ENCODE measurements around the gene SLC25A4. TPM values are rescaled to one million over a fixed set of nuclear protein-coding genes. Genes with fewer than 3 reads are reported as not detected.

SLC25A4 gene
- total RNA-seq, 2 experiments from 2014 or later = 29.6 to 38.2 TPM

DNA sequence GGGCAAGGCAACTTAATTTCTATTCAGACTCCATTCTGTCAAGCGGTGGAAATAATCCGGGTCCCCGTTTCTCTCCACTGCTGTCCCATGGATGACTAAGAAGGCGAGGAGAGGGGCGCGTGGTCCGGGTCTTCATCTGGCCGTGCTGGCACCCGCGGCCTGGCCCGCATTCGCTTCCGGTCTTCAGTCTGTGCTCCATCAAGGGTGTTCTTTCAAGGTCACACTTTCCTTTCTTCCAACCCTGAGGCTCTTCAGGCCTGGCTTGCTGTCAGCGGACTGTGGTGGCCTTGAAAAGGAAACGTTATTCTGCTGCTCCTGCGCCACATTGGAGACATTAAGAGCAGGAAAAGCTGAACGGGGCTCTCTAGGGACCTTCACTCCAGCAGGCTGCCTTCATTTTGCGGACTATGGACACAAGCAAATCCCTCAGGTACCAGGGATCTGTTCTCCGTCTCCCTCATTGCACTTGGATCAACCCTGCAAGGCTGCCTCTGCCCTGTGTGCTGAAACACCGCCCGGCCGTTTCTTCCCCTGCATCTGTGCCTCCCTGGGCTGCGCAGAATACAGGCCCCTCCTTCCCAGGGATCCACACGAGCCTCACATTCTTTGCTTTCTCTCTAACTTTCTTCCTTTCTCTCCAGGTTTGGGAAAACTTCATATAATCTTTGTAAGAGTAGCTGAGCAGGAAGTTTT is 5.7 kb upstream of the SLC25A4 start:
- no peaks in the 10 kb centered on the region for H3K9me2 ChIP-seq (ENCODE audit: insufficient read depth, low read length)
- POLR2A ChIA-PET = interaction anchor here (0.7 to 1.3 kb wide), 2 partner anchors 18 to 258 kb away, joined by 4 read pairs; partner anchors contain the start of gene LRP2BP
- no TSS peak for BruUV-seq (replicated peaks)
- TF ChIP-seq, protein P1, sequence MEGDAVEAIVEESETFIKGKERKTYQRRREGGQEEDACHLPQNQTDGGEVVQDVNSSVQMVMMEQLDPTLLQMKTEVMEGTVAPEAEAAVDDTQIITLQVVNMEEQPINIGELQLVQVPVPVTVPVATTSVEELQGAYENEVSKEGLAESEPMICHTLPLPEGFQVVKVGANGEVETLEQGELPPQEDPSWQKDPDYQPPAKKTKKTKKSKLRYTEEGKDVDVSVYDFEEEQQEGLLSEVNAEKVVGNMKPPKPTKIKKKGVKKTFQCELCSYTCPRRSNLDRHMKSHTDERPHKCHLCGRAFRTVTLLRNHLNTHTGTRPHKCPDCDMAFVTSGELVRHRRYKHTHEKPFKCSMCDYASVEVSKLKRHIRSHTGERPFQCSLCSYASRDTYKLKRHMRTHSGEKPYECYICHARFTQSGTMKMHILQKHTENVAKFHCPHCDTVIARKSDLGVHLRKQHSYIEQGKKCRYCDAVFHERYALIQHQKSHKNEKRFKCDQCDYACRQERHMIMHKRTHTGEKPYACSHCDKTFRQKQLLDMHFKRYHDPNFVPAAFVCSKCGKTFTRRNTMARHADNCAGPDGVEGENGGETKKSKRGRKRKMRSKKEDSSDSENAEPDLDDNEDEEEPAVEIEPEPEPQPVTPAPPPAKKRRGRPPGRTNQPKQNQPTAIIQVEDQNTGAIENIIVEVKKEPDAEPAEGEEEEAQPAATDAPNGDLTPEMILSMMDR (conservative IDR thresholded peaks at IDR 0.05; ENCODE audit: low read length) = no peak
- no peak for TF ChIP-seq EZH2phosphoT487 (IDR thresholded peaks at IDR 0.05; ENCODE audit: borderline replicate concordance, low read depth, low read length)
- H3K4me2 ChIP-seq (ENCODE audit: low read length) = no peak overlapping the region
- peaks cover 3% of the 10 kb centered on the region for H3K4me1 ChIP-seq (ENCODE audit: insufficient read depth, low read length, poor library complexity, severe bottlenecking)
- no peaks in the 10 kb centered on the region for H3K9me3 ChIP-seq (ENCODE audit: low read length)
- H4K20me1 ChIP-seq (ENCODE audit: insufficient read depth, low read length) = no peaks in the 10 kb centered on the region
- CTCF ChIA-PET (ENCODE audit: unreplicated experiment) = no interaction called here
- H3K79me2 ChIP-seq (ENCODE audit: insufficient read depth, low read depth, low read length) = no peaks in the 10 kb centered on the region
- no peak for DNase-seq (ENCODE audit: low spot score)
- no peak overlapping the region for H3K27ac ChIP-seq (ENCODE audit: low read depth, low read length, poor library complexity, severe bottlenecking)
- no peak overlapping the region for H2AFZ ChIP-seq (ENCODE audit: low read length)
- H3K4me3 ChIP-seq (ENCODE audit: low read depth, low read length, poor library complexity, severe bottlenecking) = no peak overlapping the region
- H3K36me3 ChIP-seq (ENCODE audit: insufficient read depth, low read length) = no peaks in the 10 kb centered on the region
- intact Hi-C loops (cut with micrococcal nuclease; ENCODE audit: unreplicated experiment) = no loop called here

DNA sequence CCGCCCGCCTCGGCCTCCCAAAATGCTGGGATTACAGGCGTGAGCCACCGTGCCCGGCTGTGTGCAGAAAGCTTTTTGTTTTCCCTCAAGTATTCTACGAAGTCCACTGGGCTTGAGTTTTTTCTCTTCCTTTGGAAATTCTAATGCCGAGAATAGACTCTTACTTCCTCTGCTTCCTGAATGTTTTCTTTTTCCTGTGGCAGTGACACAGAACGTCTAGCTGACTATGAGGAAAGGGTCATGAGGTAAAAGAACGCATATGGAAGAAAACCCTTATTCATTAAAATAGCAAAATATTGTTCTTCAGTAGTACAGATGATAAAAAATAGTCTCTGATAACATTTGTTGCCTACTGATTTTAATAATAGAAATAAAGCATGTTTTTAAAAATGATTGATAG is 4.9 kb upstream of the SLC25A4 start:
- Histone ChIP-seq H3K4me2 (ENCODE audit: low read length) (no peak overlapping the region), H2AFZ (ENCODE audit: low read length) (no peak overlapping the region), H3K9me3 (ENCODE audit: low read length) (no peaks in the 10 kb centered on the region), H3K4me3 (ENCODE audit: low read depth, low read length, poor library complexity, severe bottlenecking) (no peak overlapping the region), H3K79me2 (ENCODE audit: insufficient read depth, low read depth, low read length) (no peaks in the 10 kb centered on the region), H3K9me2 (ENCODE audit: insufficient read depth, low read length) (no peaks in the 10 kb centered on the region), H3K27ac (ENCODE audit: low read depth, low read length, poor library complexity, severe bottlenecking) (no peak overlapping the region), H3K4me1 (ENCODE audit: insufficient read depth, low read length, poor library complexity, severe bottlenecking) (peaks cover 7% of the 10 kb centered on the region), H3K36me3 (ENCODE audit: insufficient read depth, low read length) (no peaks in the 10 kb centered on the region), H4K20me1 (ENCODE audit: insufficient read depth, low read length) (no peaks in the 10 kb centered on the region)
- intact Hi-C loops (cut with micrococcal nuclease; ENCODE audit: unreplicated experiment) = no loop called here
- no peak for TF ChIP-seq EZH2phosphoT487 (IDR thresholded peaks at IDR 0.05; ENCODE audit: borderline replicate concordance, low read depth, low read length)
- TF ChIP-seq, protein P1 (conservative IDR thresholded peaks at IDR 0.05; ENCODE audit: low read length) = no peak
- no TSS peak for BruUV-seq (replicated peaks)
- no peak for DNase-seq (ENCODE audit: low spot score)
- CTCF ChIA-PET (ENCODE audit: unreplicated experiment) = no interaction called here
- POLR2A ChIA-PET = interaction anchor here (0.6 kb wide), 1 partner anchor 450 kb away, joined by 3 read pairs; no protein-coding TSS in a partner anchor

DNA sequence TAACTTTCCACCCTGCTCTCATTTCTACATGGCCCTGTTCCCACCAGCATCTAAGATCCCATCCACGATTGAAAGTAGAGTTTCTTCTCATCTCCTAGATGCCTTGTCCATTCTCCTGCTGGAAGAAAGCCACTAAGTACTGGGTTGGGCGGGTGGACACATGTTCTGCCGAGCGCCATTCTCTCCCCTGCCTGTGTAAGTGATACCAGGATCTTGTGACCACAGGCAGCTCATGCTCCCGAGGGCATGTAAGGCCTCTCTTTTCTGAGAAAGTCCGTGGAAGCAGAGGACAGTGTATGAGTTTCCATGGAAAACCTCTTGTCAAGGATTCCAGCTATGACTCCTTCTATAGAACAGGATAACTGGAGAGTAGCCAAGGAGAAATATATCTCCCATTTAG is 3.3 kb upstream of the SLC25A4 start:
- Histone ChIP-seq H2AFZ (ENCODE audit: low read length) (no peak overlapping the region), H3K36me3 (ENCODE audit: insufficient read depth, low read length) (peaks cover 2% of the 10 kb centered on the region), H3K79me2 (ENCODE audit: insufficient read depth, low read depth, low read length) (peaks cover 11% of the 10 kb centered on the region; the same call in 1 of the 2 replicates), H3K4me2 (ENCODE audit: low read length) (no peak overlapping the region), H3K9me2 (ENCODE audit: insufficient read depth, low read length) (no peaks in the 10 kb centered on the region), H3K27ac (ENCODE audit: low read depth, low read length, poor library complexity, severe bottlenecking) (no peak overlapping the region), H3K4me1 (ENCODE audit: insufficient read depth, low read length, poor library complexity, severe bottlenecking) (peaks cover 16% of the 10 kb centered on the region), H3K9me3 (ENCODE audit: low read length) (no peaks in the 10 kb centered on the region), H4K20me1 (ENCODE audit: insufficient read depth, low read length) (peaks cover 10% of the 10 kb centered on the region; the same call in 1 of the 2 replicates), H3K4me3 (ENCODE audit: low read depth, low read length, poor library complexity, severe bottlenecking) (no peak overlapping the region)
- POLR2A ChIA-PET = interaction anchor here (1.2 to 1.3 kb wide), 2 partner anchors 23 to 437 kb away, joined by 3 to 4 read pairs; no protein-coding TSS in a partner anchor
- TF ChIP-seq, protein P1 (conservative IDR thresholded peaks at IDR 0.05; ENCODE audit: low read length) = no peak
- CTCF ChIA-PET (ENCODE audit: unreplicated experiment) = no interaction called here
- no TSS peak for BruUV-seq (replicated peaks)
- DNase-seq (ENCODE audit: low spot score) = no peak
- intact Hi-C loops (cut with micrococcal nuclease; ENCODE audit: unreplicated experiment) = loop anchor here (5.0 kb wide), 2 partner anchors 43 to 458 kb away; no protein-coding TSS in a partner anchor
